Esophagus (tissue), 2 donors: ENCODE data around the gene ARFGEF2. TPM values are rescaled to one million over a fixed set of nuclear protein-coding genes. Genes with fewer than 3 reads are reported as not detected.
"Not testable (repeated sequence)": the region's sequence is repeated elsewhere in the genome, so short reads cannot be mapped to it uniquely, and the experiment has no call there.

ENCODE experiments used
- H3K27ac ChIP-seq, 2 donors: one replicate each; pipeline ENCODE4 v1.5.1; 2013; ENCODE audit warnings: low read depth in 2 of 2, mild to moderate bottlenecking in 2 of 2, inconsistent platforms in 1 of 2, low read length in 1 of 2, moderate library complexity in 1 of 2
- H3K27me3 ChIP-seq, 2 donors: one replicate each; pipeline ENCODE4 v1.6.1; 2013; ENCODE audit warnings: low read length in 2 of 2, control low read depth in 1 of 2, mild to moderate bottlenecking in 1 of 2; ENCODE audit not compliant: insufficient read depth in 2 of 2, control insufficient read depth in 1 of 2
- H3K36me3 ChIP-seq, 2 donors: one replicate each; pipeline ENCODE4 v1.6.1; 2013; ENCODE audit warnings: low read length in 1 of 2; ENCODE audit not compliant: control insufficient read depth in 2 of 2, insufficient read depth in 2 of 2
- H3K4me1 ChIP-seq, 2 donors: one replicate each; pipeline ENCODE4 v1.6.1; 2013; ENCODE audit warnings: low read length in 1 of 2; ENCODE audit not compliant: control insufficient read depth in 2 of 2, insufficient read depth in 2 of 2
- H3K4me3 ChIP-seq, 2 donors: one replicate each; pipeline ENCODE4 v1.5.1; 2013; ENCODE audit warnings: low read length in 2 of 2, mild to moderate bottlenecking in 2 of 2, low read depth in 1 of 2, moderate library complexity in 1 of 2
- H3K9me3 ChIP-seq, 2 donors: one replicate each; pipeline ENCODE4 v1.6.1; 2013; ENCODE audit warnings: mild to moderate bottlenecking in 2 of 2, low read depth in 1 of 2, low read length in 1 of 2, moderate library complexity in 1 of 2; ENCODE audit not compliant: control insufficient read depth in 2 of 2, insufficient read depth in 1 of 2
- WGBS, 2 donors: extraction: QIAGEN DNeasy Blood & Tissue Kit; methylation state at CpG; one replicate each; pipeline ENCODE4 v1.1.7; 2013; 5-methylcytosine and 5-hydroxymethylcytosine counted together
- polyA plus RNA-seq, 2 donors: library from polyadenylated mRNA; stranded (reverse); fragments of 200-250 nt; gene quantifications; one replicate each; pipeline ENCODE4 v1.2.3, GENCODE V29; 2013
- donor health status: healthy with polysubstance abuse.
- donor health status: Bipolar disorder and iron deficiency.

The ARFGEF2 gene
- polyA plus RNA-seq, 2 donors: 6.5 to 8.2 TPM

- Histone ChIP-seq H3K36me3 (no peaks in the 10 kb centered on the region), H3K4me1 (no peaks in the 10 kb centered on the region), H3K27me3 (no peaks in the 10 kb centered on the region), H3K9me3 (no peaks in the 10 kb centered on the region), H3K27ac (no peak overlapping the region), H3K4me3 (no peak overlapping the region)
- 81 to 85% methylated on average over 3 of the region's 3 CpGs for WGBS, 2 donors
Measured at GRCh38 chr20:48886194-48886593, 35.3 kb upstream of the ARFGEF2 start.

GRCh38 chr20:48886811-48887210 lies 34.7 kb upstream of the ARFGEF2 start:
- Histone ChIP-seq H3K4me3 (no peak overlapping the region), H3K4me1 (no peaks in the 10 kb centered on the region)
- WGBS, 2 donors: 82 to 89% methylated on average over 2 of the region's 2 CpGs

DNA sequence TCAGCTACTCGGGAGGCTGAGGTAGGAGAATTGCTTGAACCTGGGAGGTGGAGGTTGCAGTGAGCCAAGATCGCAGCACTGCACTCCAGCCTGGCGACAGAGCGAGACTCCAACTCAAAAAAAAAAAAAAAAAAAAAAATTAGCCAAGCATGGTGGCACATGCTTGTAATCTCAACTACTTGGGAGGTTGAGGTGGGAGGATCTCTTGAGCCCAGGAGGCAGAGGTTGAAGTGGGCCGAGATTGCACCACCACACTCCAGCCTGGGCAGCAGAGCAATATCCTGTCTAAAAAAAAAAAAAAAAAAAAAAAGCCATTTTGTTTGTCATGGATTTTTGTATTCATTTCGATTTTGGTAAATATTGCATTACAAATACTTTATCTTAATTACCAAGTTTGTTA lies 33.0 kb upstream of the ARFGEF2 start:
- 87 to 91% methylated on average over 6 of the region's 6 CpGs for WGBS, 2 donors
- H3K4me3 ChIP-seq, H3K4me1 ChIP-seq, H3K27ac ChIP-seq, H3K9me3 ChIP-seq, H3K36me3 ChIP-seq, H3K27me3 ChIP-seq: not testable (repeated sequence)

More at GRCh38 chr20:48886811-48887210, 34.7 kb upstream of the ARFGEF2 start:
- Histone ChIP-seq H3K36me3 (no peaks in the 10 kb centered on the region), H3K27ac (no peak overlapping the region), H3K9me3 (no peaks in the 10 kb centered on the region), H3K27me3 (no peaks in the 10 kb centered on the region)

DNA sequence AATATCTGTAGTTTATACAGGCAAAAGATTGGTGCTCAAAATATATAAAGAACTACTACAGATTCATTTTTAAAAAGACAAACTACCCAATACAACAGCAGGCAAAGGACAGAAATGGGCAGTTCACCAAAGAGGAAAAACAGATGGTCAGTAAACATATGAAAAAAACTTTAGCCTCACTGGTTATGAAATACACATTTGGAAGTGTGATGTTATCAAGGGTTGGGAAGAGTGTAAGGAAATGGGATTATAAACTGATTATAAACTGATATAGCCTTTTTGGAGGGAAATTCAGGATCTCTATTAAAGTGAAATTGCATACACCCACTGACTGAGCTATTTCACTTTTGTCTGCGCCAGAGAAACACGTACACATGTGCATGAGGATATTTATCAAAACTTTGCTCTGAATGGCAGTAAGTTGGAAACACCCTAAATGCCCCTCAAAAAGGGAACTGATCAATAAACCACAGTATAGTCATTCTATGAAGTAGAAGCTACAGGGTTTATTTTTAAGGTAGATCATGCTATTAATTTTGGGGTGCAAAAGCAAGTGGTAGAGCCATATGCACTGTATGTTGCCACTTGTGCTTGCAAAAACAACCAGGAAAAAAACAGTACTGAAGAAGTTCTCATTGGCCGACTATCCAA lies 32.2 kb upstream of the ARFGEF2 start:
- WGBS, 2 donors: 71 to 74% methylated on average over 3 of the region's 3 CpGs
- H3K36me3 ChIP-seq: no peaks in the 10 kb centered on the region

GRCh38 chr20:48891235-48892048 lies 30.1 kb upstream of the ARFGEF2 start:
- Histone ChIP-seq H3K4me3 (no peak overlapping the region), H3K9me3 (no peaks in the 10 kb centered on the region), H3K27me3 (no peaks in the 10 kb centered on the region), H3K4me1 (no peaks in the 10 kb centered on the region), H3K27ac (no peak overlapping the region), H3K36me3 (no peaks in the 10 kb centered on the region)
- WGBS, 2 donors: 52 to 63% methylated on average over 4 of the region's 4 CpGs

More for the DNA sequence above, 32.2 kb upstream of the ARFGEF2 start:
- Histone ChIP-seq H3K27me3 (no peaks in the 10 kb centered on the region), H3K27ac (no peak overlapping the region), H3K9me3 (no peaks in the 10 kb centered on the region), H3K4me1 (no peaks in the 10 kb centered on the region), H3K4me3 (no peak overlapping the region)

- WGBS, 2 donors: 71 to 76% methylated on average over 3 of the region's 3 CpGs
- H3K4me1 ChIP-seq: no peaks in the 10 kb centered on the region
- H3K4me3 ChIP-seq: no peak overlapping the region
- no peaks in the 10 kb centered on the region for H3K9me3 ChIP-seq
- no peak overlapping the region for H3K27ac ChIP-seq
- no peaks in the 10 kb centered on the region for H3K36me3 ChIP-seq
- H3K27me3 ChIP-seq: no peaks in the 10 kb centered on the region
Measured at GRCh38 chr20:48892049-48892470, 29.5 kb upstream of the ARFGEF2 start.

DNA sequence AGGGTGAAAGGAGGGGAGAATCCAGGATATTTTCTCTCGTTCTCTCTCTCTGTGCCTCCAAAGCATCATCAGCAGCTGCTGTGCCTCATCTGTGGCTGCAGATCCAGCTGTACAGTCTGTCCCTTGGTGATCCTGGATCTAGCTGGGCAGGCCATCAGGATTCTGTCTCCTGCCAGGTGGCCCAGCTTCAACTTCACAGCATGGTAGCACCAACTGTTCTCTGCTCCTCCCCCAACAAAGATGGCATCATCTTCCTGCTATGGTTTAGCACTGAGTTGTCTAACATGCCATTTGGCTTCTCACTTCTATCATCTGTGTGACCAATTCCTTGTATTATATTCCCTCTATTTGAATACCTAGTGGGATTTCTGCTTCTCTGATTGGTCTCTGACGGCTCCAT lies 28.6 kb upstream of the ARFGEF2 start:
- no peaks in the 10 kb centered on the region for H3K4me1 ChIP-seq
- no peak overlapping the region for H3K4me3 ChIP-seq
- no peak overlapping the region for H3K27ac ChIP-seq
- no peaks in the 10 kb centered on the region for H3K36me3 ChIP-seq
- WGBS, 2 donors: 61 to 65% methylated on average over 2 of the region's 2 CpGs
- no peaks in the 10 kb centered on the region for H3K27me3 ChIP-seq
- no peaks in the 10 kb centered on the region for H3K9me3 ChIP-seq

DNA sequence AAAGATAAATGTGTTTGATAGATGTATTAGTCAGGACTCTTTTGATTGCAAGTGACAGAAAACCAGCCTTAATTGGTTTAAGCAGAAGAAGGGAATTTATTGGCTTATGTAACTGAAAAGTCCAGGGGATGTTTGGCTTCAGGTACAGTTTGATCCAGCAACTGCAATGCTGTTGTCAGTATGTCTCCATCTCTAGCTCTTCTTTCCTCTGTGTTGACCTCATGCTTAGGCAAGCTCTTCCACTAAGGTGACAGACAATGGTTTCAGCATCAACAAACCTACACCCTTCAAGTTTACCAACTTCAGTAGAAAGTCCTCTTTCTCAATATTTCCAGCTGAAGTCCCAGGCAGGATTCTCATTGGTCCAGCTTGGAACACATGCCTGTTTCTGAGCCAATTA lies 28.1 kb upstream of the ARFGEF2 start:
- H3K36me3 ChIP-seq: no peaks in the 10 kb centered on the region
- H3K4me3 ChIP-seq: no peak overlapping the region
- no peaks in the 10 kb centered on the region for H3K27me3 ChIP-seq

DNA sequence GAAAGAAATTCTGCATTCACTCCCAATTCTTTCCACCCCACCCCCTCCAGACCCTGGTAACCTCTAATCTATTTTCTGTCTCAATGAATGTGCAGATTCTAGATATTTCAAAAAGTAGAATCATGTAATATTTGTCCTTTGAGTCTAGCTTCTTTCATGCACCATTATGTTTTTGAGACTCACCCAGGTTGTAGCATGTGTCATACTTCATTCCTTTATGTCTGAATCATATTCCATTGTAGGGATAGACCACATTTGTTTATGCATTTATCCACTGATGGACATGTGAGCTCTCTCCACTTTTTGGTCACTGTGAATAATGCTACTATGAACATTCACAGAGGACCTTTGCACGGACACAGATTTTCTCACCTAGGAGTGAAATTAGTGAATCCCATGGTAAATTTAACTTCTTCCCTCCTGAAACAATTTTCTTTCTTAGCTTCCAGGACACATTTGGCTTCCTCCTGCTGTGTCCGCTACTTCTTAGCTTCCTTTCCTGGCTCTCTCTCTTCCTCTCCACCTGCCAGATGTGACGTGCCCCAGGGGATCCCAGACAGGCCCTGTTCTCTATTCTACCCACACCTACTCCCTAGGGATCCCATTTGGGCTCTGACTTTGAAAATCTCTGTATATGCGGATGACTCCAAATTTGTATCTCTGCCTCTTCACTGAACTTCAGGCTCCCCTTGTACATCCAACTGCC lies 24.1 kb upstream of the ARFGEF2 start:
- Histone ChIP-seq H3K36me3 (no peaks in the 10 kb centered on the region), H3K4me3 (no peak overlapping the region), H3K4me1 (no peaks in the 10 kb centered on the region), H3K9me3 (no peaks in the 10 kb centered on the region), H3K27ac (no peak overlapping the region), H3K27me3 (no peaks in the 10 kb centered on the region)
- 48 to 60% methylated on average over 4 of the region's 4 CpGs for WGBS, 2 donors

More for the DNA sequence above, 28.1 kb upstream of the ARFGEF2 start:
- H3K4me1 ChIP-seq: no peaks in the 10 kb centered on the region
- H3K27ac ChIP-seq: no peak overlapping the region
- H3K9me3 ChIP-seq: no peaks in the 10 kb centered on the region
